ENCODE data around the gene ZNF43.
"Not testable (repeated sequence)": the region's sequence is repeated elsewhere in the genome, so short reads cannot be mapped to it uniquely, and the experiment has no call there.

ZNF43 gene

DNA sequence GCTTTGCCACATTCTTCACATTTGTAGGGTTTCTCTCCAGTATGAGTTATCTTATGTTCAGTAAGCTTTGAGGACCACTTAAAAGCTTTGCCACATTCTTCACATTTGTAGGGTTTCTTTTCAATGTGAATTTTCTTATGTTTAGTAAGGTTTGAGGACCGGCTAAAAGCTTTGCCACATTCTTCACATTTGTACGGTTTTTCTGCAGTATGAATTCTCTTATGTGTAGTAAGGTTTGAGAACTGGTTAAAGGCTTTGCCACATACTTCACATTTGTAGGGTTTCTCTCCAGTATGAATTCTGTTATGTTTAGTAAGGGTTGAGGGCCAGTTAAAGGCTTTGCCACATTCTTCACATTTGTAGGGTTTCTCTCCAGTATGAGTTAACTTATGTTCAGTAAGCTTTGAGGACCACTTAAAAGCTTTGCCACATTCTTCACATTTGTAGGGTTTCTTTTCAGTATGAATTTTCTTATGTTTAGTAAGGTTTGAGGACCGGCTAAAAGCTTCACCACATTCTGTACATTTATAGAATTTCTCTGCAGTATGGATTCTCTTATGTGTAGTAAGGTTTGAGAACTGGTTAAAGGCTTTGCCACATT, 27.5 kb downstream of the ZNF43 start:
- not testable (repeated sequence) for DNase-seq (ENCODE audit: low spot score)

DNA sequence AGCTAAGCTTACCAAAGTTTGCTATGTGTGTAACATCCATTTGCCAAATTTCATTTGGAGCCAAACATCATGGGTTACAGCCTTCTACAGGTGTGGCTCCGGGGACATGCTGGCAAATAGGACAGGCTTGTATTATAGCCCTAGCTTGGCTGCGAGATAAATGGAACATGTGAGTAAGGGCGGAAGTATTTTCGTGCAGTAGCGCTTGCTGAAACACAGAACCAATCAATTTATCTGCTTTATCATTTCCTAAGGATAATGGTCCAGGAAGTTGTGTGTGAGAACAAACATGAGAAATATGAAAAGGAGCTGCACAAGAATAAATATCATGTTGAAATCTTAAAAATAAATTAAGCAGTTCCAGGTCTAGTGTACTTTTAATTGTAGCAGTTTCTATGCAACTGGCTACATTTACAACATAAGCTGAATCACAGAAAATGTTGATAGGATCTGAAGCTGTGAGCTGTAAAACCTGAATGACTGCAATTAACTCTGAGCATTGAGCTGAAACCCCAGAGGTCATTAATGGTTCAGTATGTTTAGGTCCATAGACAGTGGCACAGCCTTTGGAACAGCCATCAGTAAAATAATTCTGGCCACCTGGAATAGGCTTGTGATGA, 46.4 kb downstream of the ZNF43 start:
- no peak for DNase-seq (ENCODE audit: low spot score)

DNA sequence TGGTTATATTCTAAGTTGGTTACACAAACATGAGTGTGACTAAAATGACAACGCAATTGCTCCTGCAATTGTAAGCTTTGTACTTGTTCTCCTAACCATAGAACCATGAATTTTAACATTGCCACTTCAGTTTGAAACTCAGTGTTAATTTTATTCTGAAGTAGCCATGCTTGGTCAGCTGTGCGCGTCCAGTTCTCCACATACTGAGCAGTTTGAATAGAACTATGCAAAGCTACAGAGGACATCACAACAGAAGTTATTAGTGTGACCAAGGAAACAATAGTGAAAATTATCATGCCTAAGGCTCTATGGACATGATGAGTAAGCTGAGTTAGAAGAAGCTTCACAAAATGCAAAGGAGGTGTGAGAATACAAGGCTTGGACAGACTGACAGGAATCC, 49.0 kb downstream of the ZNF43 start:
- no peak for DNase-seq (ENCODE audit: low spot score)

DNA sequence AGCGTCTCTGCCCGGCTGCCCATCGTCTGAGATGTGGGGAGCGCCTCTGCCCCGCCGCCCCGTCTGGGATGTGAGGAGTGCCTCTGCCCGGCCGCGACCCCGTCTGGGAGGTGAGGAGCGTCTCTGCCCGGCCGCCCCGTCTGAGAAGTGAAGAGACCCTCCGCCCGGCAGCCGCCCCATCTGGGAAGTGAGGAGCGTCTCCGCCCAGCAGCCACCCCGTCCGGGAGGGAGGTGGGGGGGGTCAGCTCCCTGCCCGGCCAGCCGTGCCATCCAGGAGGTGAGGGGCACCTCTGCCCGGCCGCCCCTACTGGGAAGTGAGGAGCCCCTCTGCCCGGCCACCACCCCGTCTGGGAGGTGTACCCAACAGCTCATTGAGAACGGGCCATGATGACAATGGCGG, 60.2 kb downstream of the ZNF43 start:
- not testable (repeated sequence) for DNase-seq (ENCODE audit: low spot score)

DNA sequence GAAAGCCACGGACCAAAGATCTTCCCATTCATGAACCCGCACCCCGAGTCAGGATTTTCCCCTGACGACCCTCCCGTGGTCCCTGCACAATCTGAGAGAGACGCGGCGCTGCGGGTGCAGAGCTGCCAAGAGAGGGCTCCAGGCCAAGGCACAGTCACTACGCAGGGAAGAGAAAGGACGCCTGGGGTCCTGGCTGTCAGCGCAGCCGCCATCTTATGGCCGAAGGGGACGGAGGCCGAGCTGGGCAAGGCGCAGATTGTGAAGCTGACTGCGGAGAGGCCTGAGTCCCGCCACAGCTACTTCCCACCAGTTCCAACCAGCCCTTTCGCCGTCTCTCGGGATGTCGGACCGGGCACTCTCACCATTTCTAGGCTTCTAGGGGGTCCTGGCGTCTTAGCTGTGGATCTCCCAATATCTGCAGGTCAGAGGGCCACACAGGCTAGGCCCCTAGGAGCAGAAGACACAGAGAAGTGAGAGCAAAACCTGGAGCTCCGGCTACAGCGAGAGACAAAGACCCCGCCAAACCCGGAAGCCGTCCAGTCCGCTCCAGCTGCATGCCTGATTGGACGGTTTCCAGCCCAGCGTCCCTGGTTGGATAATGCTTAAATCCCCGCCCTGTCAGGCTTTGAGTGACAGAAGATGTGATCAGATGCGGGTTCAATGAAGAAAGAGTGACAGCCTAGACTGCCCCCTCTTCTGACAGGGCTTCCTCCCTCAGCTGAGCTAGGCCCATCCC, 68.7 kb downstream of the ZNF43 start, which contains the start of gene ZNF100:
Gene ZNF100, minus strand, starts transcription at position 515 of the 736 bp plus-strand sequence. Its CDS starts 150 bp downstream, at position 365.
- peak; percentile 84 for DNase-seq (ENCODE audit: low spot score)

DNA sequence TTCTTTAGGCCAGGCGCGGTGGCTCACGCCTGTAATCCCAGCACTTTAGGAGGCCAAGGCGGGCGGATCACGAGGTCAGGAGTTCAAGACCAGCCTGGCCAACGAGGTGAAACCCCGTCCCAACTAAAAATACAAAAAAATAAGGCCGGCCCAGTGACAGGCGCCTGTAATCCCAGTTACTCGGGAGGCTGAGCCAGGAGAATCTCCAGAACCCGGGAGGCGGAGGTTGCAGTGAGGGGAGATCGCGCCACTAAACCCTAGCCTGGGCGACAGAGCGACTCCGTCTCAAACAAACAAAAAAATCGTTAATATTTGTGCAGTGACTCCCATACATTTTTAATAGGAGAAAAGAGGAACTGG, 69.3 kb downstream of the ZNF43 start:
- not testable (repeated sequence) for DNase-seq (ENCODE audit: low spot score)

DNA sequence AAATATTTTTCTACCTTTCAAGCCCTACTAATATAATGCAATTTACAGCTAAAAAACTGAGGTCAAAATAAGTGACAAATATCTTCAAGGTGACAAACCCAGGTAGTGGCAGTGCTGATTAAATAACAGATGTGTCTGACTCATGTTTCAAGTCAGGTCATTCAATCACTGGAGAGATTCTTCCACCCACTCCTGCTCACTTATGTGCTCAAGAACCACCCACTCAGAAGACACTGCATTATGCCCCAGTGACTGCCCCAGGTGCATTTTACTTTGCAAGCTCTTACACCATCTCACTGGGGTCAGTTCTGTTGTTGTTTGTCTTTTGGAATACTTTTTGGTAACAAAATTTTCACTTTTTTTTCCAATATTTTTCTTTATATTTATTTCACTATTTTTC, 70.8 kb downstream of the ZNF43 start:
- DNase-seq (ENCODE audit: low spot score), result no peak

DNA sequence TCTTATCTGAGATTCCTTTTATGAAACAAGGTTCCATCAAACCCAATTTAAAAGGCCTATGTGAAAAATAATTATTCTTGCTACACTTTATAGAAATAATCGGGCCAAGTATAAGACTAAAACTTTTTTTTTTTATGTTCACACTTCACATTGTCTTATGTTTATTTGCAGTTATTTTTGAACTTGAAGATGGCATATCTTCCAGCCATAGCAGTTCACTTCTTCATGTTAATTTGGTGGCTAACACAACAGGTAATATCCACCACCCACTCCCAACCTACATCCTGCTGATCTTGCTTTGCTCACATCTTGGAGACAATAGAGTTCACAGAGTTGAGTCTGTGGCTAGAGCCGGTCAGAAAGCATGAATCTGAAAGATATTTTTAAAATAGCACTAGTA, 74.4 kb downstream of the ZNF43 start:
- not testable (repeated sequence) for DNase-seq (ENCODE audit: low spot score)

DNA sequence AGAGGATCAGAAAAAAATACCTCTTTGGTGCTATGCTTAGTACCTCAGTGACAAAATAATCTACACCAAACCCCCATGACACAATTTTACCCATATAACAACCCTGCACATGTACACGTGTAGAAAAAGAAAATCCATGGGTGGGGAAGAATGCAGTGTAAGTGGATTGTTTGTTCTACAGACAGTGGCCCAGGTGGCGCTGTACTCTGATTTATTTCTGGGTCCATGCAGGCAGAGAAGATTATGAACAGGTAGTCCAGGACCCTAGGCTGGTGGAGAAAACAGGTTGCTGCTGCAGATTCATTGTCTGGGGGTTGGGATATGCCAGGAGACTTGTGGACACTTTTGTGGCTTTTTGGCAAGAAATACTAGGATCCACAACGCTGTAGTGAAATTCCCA, 77.7 kb downstream of the ZNF43 start:
- DNase-seq (ENCODE audit: low spot score), result no peak

DNA sequence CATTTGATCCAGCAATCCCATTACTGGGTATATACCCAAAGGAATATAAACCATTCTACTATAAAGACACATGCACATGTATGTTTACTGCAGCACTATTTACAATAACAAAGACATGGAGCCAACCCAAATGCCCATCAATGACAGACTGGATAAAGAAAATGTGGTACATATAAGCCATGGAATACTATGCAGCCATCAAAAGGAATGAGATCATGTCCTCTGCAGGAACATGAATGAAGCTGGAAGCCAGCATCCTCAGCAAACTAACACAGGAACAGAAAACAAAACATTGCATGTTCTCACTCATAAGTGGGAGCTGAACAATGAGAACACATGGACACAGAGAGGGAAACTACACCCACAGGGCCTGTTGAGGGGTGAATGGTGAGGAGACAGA, 80.4 kb downstream of the ZNF43 start:
- DNase-seq (ENCODE audit: low spot score), result not testable (repeated sequence)

Data from AG08396 (cell line).